NCI-H1092 treated with DMSO at 0.1 percent for 48 hours (cell line): ENCODE data around the gene NSMCE1.

Experiments
- DNase-seq: peaks from one replicate; lab custom pipeline; 2025; lab: John Stamatoyannopoulos, UW

NSMCE1 gene

GRCh38 chr16:27229891-27230470 is 38.6 kb downstream of the NSMCE1 start:
- no peak for DNase-seq

DNA sequence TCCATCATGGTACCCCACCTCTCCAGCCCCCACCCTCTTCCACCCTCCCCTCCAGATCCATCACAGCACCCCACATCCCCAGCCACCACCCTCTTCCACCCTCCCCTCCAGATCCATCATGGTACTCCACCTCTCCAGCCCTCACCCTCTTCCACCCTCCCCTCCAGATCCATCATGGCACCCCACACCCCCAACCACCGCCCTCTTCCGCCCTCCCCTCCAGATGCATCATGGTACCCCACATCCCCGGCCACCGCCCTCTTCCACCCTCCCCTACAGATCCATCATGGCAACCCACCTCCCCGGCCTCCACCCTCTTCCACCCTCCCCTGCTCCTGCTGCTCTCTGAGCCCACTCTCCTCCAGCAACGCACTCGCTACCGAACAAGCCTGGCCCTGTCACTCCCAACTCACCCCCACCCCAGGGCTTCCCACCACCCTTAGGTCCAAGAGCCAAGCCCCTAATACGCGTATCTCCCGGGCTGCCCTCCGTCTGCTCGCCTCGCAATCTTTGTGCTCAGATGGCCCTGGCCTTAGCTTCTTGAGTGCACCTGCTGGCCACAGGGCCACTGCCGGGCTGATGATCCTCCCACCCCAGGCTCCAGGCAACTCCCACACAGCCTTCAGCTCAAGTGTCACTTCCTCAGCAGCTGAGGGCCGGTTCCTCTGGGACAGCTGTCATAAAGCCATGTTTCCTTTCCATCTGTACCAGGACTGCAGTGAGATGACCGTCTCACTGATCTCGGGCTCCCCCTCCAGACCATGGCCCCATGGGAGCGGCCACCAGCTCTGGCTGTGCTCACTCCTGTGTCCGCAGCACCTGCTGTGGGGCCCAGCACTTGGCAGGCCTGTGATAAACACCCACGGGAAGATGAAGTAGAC is 39.7 kb downstream of the NSMCE1 start:
- no peak for DNase-seq

GRCh38 chr16:27228045-27228444 is 40.5 kb downstream of the NSMCE1 start:
- no peak for DNase-seq

DNA sequence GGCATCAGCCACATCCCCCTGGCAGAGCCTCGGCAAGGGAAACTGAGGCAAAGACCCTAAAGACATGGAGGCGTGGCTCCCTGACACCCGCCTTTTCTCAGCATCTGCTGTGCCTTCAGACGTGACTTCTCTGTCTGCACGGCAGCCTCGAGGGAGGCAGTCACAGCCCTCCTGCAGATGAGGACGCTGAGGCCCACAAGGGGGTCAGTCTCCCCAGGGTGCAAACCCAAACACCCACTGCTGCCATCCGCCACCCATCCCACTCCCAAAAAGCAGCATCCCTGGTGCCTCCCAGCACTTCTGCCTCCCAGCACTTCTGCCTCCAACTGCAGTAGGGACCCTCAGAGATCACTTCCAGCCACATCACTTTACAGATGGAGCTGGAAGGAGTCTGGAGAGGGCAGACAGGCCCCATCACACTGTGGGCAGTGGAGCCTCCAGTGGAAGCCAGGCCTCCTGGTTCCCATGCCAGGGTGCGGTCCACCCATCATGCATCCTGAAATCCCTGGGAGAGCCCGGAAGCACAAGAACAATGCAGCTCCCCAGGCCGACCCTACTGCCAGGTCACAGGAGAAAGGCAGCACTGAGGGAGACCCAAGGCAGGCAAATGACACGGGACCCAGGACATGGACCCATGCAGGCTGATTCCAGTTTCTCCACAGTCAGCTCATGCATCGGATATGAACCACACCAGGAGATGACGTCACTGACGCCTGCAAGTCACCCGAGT is 41.4 kb downstream of the NSMCE1 start:
- DNase-seq = no peak

DNA sequence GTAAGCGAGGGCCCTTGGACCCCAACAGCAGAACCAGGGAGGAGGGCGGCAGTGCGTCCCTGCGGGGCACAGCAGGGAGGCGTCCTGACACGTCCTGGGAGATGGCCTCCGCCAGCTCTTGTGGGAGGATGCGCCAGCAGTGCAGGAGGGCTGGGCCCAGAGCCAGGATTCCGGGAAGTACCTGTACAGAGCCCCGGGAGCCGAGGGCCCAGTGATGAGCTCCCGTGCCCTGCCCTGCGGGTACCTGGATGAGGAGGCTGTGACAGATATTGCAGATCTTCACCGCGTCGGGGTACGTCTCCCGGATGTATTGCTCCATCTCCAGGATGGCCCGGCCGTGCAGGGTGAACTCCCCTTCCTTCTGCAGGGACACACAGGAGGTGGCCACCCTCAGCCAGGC is 42.1 kb downstream of the NSMCE1 start:
- DNase-seq = no peak

DNA sequence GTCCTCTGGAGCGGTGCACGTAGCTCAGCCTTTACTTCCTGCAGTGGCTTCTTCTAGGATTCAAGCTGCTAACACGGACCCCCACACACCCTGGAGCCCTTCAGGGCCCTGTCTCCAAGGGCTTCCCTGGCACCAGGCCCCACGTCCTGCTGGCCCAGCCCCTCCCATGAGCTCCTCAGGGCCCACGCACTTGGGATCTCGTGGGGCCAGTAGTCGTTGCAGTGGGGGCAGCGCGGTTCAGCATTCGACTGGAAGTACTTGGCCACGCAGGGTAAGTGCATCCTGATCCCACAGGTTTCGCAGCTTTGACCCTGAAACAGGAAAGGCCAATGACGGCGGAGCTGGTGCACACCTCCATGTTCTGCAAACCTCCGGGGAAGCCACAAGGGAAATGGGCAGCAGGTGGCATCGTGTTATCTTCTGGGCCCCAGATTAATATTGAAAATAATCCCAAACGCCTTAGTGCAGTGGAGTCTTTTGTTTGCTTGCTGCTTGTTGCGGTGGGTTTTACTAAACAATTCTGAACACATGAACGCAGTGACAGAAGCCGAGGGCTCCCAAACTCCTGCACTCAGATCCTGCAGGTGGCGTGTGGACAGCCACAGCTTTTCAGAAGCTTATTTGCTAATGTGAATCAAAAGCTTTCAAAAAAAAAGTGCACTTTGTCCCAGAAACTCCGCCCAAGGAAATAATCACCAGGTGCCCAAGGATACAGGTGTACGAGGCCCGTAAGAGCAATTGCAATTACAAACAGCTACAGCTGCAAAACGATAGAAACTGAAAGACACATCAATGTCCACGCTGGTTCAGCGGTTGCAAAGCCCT is 42.8 kb downstream of the NSMCE1 start:
- no peak for DNase-seq

- no peak for DNase-seq
Observed at GRCh38 chr16:27224741-27225300, 43.8 kb downstream of the NSMCE1 start.

- no peak for DNase-seq
Observed at GRCh38 chr16:27224271-27224737, 44.3 kb downstream of the NSMCE1 start.

DNA sequence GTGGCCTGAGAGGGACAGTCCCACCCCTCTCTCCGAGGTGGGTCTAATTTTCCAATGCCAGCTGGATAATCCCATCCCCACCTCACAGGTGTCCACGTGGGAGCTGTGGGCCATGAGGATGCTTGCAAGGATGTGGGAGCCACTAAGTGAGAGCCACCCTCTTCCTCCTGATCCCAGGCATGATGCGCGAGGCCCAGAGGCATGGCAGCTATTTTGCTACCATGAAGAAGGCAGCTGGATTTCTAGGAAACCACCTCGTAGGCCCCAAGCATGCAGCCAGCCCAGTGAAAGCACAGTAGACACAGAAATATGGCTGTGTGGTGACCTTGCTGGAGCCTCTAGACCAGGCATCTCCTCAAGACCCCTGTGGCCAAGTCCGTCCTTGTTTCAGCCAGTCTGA is 44.9 kb downstream of the NSMCE1 start:
- no peak for DNase-seq

GRCh38 chr16:27223226-27223610 is 45.4 kb downstream of the NSMCE1 start:
- DNase-seq = no peak

DNA sequence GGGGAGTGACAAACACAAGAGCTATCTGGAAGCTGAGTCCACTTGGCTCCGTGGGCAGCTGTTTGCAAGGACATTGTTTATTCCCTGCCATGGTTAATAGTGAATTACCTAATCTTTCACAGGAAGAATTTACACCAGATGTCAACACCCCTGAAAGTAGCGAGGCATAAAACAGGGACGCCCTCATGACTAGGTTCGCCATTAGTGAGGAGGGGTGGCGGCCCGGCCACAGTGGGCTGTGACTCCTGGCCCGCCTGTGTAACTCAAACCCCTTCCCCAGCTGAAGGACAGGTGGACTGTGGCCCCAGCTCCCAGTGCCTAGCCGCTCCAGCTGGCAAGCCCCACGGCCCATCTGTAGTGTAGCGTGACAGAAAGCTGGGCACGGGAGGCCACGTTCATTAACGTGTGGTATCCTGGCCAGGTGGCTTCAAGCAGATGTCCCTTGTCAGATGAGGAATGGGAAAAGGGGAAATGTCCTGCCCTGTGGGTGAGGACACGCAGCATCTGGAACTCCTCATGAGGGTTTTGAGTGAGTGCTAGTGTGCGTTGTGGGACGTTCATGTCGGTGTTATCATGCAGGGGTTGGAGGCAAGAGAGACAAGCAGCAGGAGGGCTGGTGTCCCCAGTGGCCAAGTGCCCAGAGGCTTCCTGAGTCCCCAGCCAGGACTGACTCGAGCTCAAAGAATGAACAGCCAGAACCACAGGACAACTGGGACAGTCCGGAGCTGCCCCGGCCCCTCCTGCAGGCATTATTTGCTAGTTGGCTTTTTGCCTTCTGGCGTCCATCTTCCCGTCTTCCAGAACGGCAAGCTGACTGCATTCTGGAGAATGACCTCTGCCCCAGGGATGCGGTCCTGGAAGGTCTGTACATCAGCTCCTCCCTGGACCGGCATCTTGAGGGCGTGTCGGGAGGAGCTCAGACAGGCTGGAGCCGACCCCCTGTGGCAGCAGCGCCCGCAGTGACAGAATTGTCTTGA is 46.0 kb downstream of the NSMCE1 start:
- peak; percentile 47 for DNase-seq

DNA sequence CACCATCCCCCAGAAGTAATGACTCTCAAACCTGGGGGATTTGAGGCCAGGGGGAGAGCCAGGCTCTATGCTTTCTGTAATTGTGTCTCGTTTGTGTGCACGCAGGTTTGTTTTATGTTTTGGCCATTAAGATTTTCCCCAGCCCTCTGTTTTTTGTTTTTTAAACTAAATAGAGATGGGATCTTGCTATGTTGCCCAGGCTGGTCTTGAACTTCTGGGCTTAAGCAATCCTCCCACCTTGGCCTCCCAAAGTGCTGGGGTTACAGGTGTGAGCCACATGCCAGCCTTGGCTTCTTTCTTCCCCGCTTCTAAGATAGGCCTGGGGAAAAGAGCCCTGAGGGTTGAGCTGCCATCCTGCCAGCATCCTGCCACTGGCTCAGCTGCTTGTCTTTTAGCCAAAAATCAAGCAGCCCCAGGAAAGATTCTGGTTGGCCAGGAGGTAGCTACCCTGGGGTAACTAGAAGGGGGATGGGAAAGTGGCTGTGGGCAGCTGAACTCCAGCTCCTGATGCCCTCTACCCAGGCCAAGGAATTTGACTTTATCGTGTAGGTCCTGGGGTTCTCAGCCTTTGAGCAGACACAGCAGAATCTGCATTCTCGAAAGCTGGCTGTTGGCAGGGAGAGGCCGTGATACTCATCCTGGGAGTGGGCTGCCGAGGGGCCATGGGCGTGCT is 46.9 kb downstream of the NSMCE1 start:
- no peak for DNase-seq

GRCh38 chr16:27220991-27221390 is 47.6 kb downstream of the NSMCE1 start:
- no peak for DNase-seq

DNA sequence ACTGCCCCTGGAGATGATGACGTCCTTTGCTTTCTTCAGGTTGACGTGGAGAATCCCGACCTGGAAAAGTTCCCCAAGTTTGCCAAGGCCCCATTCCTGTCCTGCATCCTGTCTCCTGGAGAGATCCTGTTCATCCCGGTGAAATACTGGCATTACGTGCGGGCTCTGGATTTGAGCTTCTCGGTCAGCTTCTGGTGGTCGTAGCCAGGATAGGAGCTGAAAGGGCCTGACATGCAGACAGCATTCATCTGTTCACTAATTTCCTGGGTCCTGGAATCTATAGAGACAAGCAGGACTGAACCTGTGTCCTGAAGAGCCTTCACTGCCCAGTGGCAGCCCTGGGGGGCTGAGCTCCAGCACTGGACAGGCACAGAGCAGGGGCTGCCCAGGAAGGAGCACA is 48.0 kb downstream of the NSMCE1 start:
- DNase-seq = no peak

GRCh38 chr16:27220120-27220519 is 48.5 kb downstream of the NSMCE1 start:
- DNase-seq = no peak

DNA sequence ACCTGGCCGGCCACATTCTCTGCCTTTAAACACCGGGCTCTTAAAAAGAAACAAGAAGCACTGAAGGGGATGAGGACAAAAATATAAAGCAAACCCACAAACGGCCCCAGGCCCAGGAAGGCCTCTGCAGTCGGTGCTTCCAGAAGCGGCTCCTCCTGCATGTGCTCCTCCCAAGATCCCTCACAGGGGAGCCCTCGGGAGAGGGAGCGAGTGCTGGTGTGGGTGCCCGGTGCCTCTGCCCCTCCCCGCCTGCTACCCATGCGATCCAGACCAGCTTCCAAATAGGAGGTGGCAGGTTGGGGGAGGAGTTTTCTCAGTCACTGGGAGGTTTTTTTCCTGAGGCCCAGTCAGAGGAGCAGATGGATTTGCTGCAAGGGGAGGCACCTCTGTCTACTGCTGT is 49.4 kb downstream of the NSMCE1 start:
- DNase-seq = no peak

- no peak for DNase-seq
Observed at GRCh38 chr16:27218756-27219155, 49.8 kb downstream of the NSMCE1 start.

GRCh38 chr16:27217256-27217655 is 51.3 kb downstream of the NSMCE1 start:
- no peak for DNase-seq

DNA sequence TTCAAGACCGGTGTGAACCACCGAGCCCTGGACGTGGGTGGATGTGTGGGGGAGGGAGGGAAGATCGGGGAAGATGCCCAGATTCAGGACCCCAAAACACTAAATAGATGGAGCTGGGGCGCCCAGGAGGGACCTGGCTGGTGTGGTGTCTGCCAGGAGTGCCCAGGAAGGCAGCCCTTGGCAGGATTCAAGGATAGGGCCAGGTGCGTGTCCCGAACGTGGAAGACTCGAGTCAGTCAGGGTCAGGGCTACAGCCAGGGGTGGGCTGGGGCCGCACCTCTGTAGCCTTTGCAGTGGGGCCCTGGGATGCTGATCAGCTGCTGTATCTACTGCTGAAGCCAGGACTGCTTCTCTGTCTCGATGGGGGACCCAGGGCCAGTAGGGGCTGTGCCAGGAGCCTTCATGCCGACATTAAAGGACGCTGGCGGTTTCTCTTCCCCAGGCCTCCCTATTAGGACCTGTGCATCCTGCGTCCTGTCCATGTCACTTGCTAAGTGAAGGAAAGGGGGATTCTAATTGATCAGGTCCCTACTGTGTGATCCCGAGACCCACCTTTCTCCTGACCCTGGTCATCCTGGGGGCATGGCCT is 52.2 kb downstream of the NSMCE1 start:
- no peak for DNase-seq

- DNase-seq = no peak
Observed at GRCh38 chr16:27215660-27216059, 52.9 kb downstream of the NSMCE1 start.
